Keratinocyte (primary cell): ENCODE results near the gene CEMP1. TPM values are rescaled to one million over a fixed set of nuclear protein-coding genes. Genes with fewer than 3 reads are reported as not detected.
"Not testable (repeated sequence)": the region's sequence is repeated elsewhere in the genome, so short reads cannot be mapped to it uniquely, and the experiment has no call there.

Experiments
- DNase-seq: peaks from one replicate; pipeline ENCODE4 v3.0.0-alpha.2; 2011; ENCODE audit warnings: low read depth, missing footprints, low spot score
- FAIRE-seq: peaks from 2 replicates; lab custom pipeline; 2011; peaks lifted over from hg19 to GRCh38; lab: Jason Lieb, UNC
- H2AFZ ChIP-seq: 2 replicates; pipeline ENCODE4 v1.6.0; 2012; ENCODE audit warnings: low read length, control low read depth, inconsistent platforms; ENCODE audit not compliant: control insufficient read depth
- H3K27ac ChIP-seq: 2 replicates; pipeline ENCODE4 v1.5.1; 2011; ENCODE audit warnings: low read length; ENCODE audit not compliant: control insufficient read depth, insufficient read depth
- H3K27me3 ChIP-seq: 3 replicates; pipeline ENCODE4 v1.6.0; 2011; ENCODE audit warnings: low read length; ENCODE audit not compliant: control insufficient read depth, insufficient read depth; ENCODE audit errors: extremely low read depth
- H3K36me3 ChIP-seq, 2 experiments: 2 replicates in 1 of 2; 3 replicates in 1 of 2; pipeline ENCODE4 v1.5.1; 2011; ENCODE audit warnings: low read length in 2 of 2, mild to moderate bottlenecking in 1 of 2; ENCODE audit not compliant: control insufficient read depth in 2 of 2, insufficient read depth in 2 of 2; ENCODE audit errors: extremely low read depth in 1 of 2
- H3K4me1 ChIP-seq: 3 replicates; pipeline ENCODE4 v1.5.1; 2011; ENCODE audit warnings: low read length; ENCODE audit not compliant: control insufficient read depth, insufficient read depth; ENCODE audit errors: extremely low read depth
- H3K4me2 ChIP-seq: 3 replicates; pipeline ENCODE4 v1.6.0; 2011; ENCODE audit warnings: low read depth, low read length; ENCODE audit not compliant: control insufficient read depth, insufficient read depth; ENCODE audit errors: extremely low read depth
- H3K4me3 ChIP-seq, 3 experiments: fragments of 200-600 bp in 1 of 3; sonication (generic) in 1 of 3; 2 replicates in 2 of 3; 3 replicates in 1 of 3; pipeline ENCODE4 v1.5.1; 2011 to 2016; ENCODE audit warnings: low read length in 3 of 3, mild to moderate bottlenecking in 3 of 3, control low read depth in 2 of 3, inconsistent platforms in 1 of 3, low read depth in 1 of 3, mixed read lengths in 1 of 3, mixed run types in 1 of 3, moderate library complexity in 1 of 3; ENCODE audit not compliant: control insufficient read depth in 2 of 3, insufficient read depth in 2 of 3; ENCODE audit errors: extremely low read depth in 1 of 3
- H3K79me2 ChIP-seq: 2 replicates; pipeline ENCODE4 v1.6.0; 2012; ENCODE audit warnings: low read length; ENCODE audit not compliant: control insufficient read depth, insufficient read depth
- H3K9ac ChIP-seq: 3 replicates; pipeline ENCODE4 v1.6.0; 2011; ENCODE audit warnings: low read length; ENCODE audit not compliant: control insufficient read depth, insufficient read depth; ENCODE audit errors: extremely low read depth
- H3K9me1 ChIP-seq: 3 replicates; pipeline ENCODE4 v1.6.0; 2011; ENCODE audit warnings: low read length; ENCODE audit not compliant: control insufficient read depth, insufficient read depth; ENCODE audit errors: extremely low read depth
- H3K9me3 ChIP-seq: 2 replicates; pipeline ENCODE4 v1.5.1; 2012; ENCODE audit warnings: low read depth, low read length; ENCODE audit not compliant: control insufficient read depth
- H4K20me1 ChIP-seq: 3 replicates; pipeline ENCODE4 v1.6.0; 2011; ENCODE audit warnings: low read length; ENCODE audit not compliant: control insufficient read depth, insufficient read depth; ENCODE audit errors: extremely low read depth
- EZH2 ChIP-seq: IDR thresholded peaks from one replicate; pipeline ENCODE4 v1.6.1; 2012; ENCODE audit warnings: inconsistent platforms, mild to moderate bottlenecking, low read length, moderate library complexity
- dilution Hi-C: fragments of 300-500 bp; cut with MboI; formaldehyde crosslinking; loops from one replicate; pipeline ENCODE4 v1.7.0; 2020; ENCODE audit warnings: low sequenced_read_pairs; ENCODE audit not compliant: extremely low pct_ligation_motif_present
- polyA minus RNA-seq, 3 experiments: library from RNA; depleted of rRNA, polyadenylated mRNA; stranded (reverse); fragments of >200 nt; gene quantifications; 1 replicate in 1 of 3; 2 replicates in 1 of 3; 3 replicates in 1 of 3; pipeline ENCODE4 v1.2.3, GENCODE V29; 2011
- polyA plus RNA-seq, 5 experiments: library from polyadenylated mRNA; depleted of rRNA in 3 of 5; stranded (reverse) in 3 of 5; stranded (forward) in 1 of 5; unstranded in 1 of 5; fragments of >200 nt; gene quantifications; 1 replicate in 1 of 5; 2 replicates in 3 of 5; 3 replicates in 1 of 5; pipeline versions ENCODE4 v1.2.1 to v1.2.3, GENCODE V29; 2011 to 2012; ENCODE audit warnings: missing spikeins in 2 of 5, low read depth in 1 of 5, low replicate concordance in 1 of 5
- TF ChIP-seq, protein P1 (sequence below), 3 experiments: IDR thresholded peaks in 1 of 3; conservative IDR thresholded peaks in 1 of 3; optimal IDR thresholded peaks in 1 of 3; 2 replicates in 2 of 3; 3 replicates in 1 of 3; pipeline versions ENCODE3 to v1.5.1; 2011; ENCODE audit warnings: low read length in 3 of 3, mild to moderate bottlenecking in 3 of 3, moderate library complexity in 2 of 3, control low read depth in 1 of 3, inconsistent platforms in 1 of 3; ENCODE audit not compliant: insufficient read depth in 2 of 3; ENCODE audit errors: extremely low read depth in 1 of 3

CEMP1 gene, protein sequence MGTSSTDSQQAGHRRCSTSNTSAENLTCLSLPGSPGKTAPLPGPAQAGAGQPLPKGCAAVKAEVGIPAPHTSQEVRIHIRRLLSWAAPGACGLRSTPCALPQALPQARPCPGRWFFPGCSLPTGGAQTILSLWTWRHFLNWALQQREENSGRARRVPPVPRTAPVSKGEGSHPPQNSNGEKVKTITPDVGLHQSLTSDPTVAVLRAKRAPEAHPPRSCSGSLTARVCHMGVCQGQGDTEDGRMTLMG
- not detected in 3 replicates for polyA plus RNA-seq
- polyA plus RNA-seq (2011; ENCODE audit: low read depth): not detected
- not detected in 2 replicates for polyA plus RNA-seq (2011; cell fraction: cytosol; rRNA removed)
- not detected in 2 replicates for polyA plus RNA-seq (2011; cell fraction: nucleus; rRNA removed)
- polyA plus RNA-seq (2012; ENCODE audit: low replicate concordance): 1.5 and 2.8 TPM in 2 replicates
- polyA minus RNA-seq: 0.33 TPM in 1 of 3 replicates, not detected in the others
- polyA minus RNA-seq (2011; cell fraction: cytosol; rRNA and poly(A)+ RNA removed): not detected
- polyA minus RNA-seq (2011; cell fraction: nucleus; rRNA and poly(A)+ RNA removed): not detected in 2 replicates

DNA sequence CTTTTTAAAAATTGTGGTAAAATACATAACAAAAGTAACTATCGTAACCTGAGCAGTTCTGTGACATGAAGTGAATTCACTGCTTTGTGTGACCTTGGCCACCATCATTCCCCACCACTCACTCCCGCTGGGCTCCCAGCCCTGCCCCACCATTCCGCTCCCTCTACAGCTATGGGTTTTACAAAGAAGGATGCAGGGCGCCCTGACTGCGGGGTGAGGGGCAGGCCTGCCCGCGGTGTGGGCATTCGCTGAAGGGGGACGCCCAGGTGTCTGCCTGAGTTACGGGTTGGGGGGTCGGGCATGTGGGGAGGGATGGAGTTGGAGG is at the start of gene CEMP1:
Gene CEMP1, minus strand, starts transcription at position 38 of the 325 bp plus-strand sequence. CDS start 335 bp downstream, outside the sequence.
- no peaks in the 10 kb centered on the region for H3K9me3 ChIP-seq
- no peaks in the 10 kb centered on the region for H3K27me3 ChIP-seq
- H4K20me1 ChIP-seq: no peaks in the 10 kb centered on the region
- no peak for TF ChIP-seq EZH2
- TF ChIP-seq, protein P1, sequence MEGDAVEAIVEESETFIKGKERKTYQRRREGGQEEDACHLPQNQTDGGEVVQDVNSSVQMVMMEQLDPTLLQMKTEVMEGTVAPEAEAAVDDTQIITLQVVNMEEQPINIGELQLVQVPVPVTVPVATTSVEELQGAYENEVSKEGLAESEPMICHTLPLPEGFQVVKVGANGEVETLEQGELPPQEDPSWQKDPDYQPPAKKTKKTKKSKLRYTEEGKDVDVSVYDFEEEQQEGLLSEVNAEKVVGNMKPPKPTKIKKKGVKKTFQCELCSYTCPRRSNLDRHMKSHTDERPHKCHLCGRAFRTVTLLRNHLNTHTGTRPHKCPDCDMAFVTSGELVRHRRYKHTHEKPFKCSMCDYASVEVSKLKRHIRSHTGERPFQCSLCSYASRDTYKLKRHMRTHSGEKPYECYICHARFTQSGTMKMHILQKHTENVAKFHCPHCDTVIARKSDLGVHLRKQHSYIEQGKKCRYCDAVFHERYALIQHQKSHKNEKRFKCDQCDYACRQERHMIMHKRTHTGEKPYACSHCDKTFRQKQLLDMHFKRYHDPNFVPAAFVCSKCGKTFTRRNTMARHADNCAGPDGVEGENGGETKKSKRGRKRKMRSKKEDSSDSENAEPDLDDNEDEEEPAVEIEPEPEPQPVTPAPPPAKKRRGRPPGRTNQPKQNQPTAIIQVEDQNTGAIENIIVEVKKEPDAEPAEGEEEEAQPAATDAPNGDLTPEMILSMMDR (optimal IDR thresholded peaks at IDR 0.05 in 1 of 3, IDR thresholded peaks at IDR 0.05 in 1 of 3, conservative IDR thresholded peaks at IDR 0.05 in 1 of 3; ENCODE audit: extremely low read depth in 1 of 3, insufficient read depth in 2 of 3, low read length in 3 of 3): no peak
- no peak for DNase-seq
- peak within 1 kb of the TSS; percentile 86 for H3K9ac ChIP-seq
- H2AFZ ChIP-seq: peak within 1 kb of the TSS; percentile 69
- H3K36me3 ChIP-seq: peaks cover 11 to 24% of the 10 kb centered on the region in 2 experiments
- no peaks in the 10 kb centered on the region for H3K9me1 ChIP-seq
- no peaks in the 10 kb centered on the region for H3K79me2 ChIP-seq
- H3K4me2 ChIP-seq: peak within 1 kb of the TSS; percentile 93
- dilution Hi-C loops: no loop called here
- peaks cover 15% of the 10 kb centered on the region for H3K4me1 ChIP-seq
- peak; percentile 5 for FAIRE-seq
- H3K27ac ChIP-seq: peak within 1 kb of the TSS; percentile 87
- H3K4me3 ChIP-seq: peak within 1 kb of the TSS; percentile 48 to 76 (median 73)

DNA sequence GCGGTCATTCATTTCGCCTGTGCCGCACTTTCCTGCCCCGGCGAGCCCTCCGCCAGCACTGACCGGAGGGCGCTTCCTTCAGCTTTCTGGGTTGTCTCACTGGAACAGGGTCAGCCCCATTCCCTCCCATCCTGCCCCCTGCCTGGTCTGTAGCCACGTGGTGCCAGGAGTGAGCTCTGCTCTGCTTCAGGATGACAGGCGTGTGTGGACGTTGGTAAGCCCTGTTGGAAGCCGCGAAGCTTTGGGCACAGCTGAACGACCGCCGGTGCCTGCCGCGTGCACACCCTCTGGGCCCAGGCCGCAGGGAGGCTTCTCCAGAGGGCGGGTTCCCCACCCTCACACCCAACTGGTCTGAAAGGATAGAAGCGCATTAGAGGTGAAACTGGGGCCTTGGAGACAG is 49.6 kb upstream of the CEMP1 start:
- FAIRE-seq, H3K27ac ChIP-seq, H3K4me2 ChIP-seq, H3K79me2 ChIP-seq, DNase-seq, H3K36me3 ChIP-seq, H3K9me3 ChIP-seq, H2AFZ ChIP-seq, H3K4me1 ChIP-seq, H3K27me3 ChIP-seq, H3K9ac ChIP-seq, dilution Hi-C loops, H3K4me3 ChIP-seq, H4K20me1 ChIP-seq, H3K9me1 ChIP-seq: not testable (repeated sequence)

DNA sequence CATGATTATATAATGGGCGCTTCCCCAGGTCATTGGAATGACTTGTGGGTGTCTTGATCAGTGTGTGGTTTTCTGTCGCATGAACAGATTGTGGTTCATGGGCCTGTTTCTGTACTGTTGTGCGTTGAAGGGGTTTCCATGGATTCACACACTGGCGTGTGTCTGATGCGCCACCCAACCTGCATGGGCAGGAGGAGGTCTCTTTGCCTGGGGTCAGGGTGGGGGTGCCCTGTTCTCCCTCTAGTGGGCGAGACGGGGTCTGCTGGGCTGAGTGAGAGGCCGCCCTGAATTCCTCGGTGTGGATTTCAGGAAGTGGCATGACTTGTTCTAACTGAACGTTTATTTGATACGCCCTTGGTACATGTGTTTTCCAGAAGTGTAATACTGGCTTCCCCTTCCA is 48.9 kb upstream of the CEMP1 start:
- H3K4me2 ChIP-seq, H3K9ac ChIP-seq, dilution Hi-C loops, H3K4me3 ChIP-seq, H3K4me1 ChIP-seq, H2AFZ ChIP-seq, H3K9me1 ChIP-seq, H3K79me2 ChIP-seq, H3K9me3 ChIP-seq, H4K20me1 ChIP-seq, H3K36me3 ChIP-seq, DNase-seq, H3K27me3 ChIP-seq, H3K27ac ChIP-seq: not testable (repeated sequence)
- FAIRE-seq: peak; percentile 44

DNA sequence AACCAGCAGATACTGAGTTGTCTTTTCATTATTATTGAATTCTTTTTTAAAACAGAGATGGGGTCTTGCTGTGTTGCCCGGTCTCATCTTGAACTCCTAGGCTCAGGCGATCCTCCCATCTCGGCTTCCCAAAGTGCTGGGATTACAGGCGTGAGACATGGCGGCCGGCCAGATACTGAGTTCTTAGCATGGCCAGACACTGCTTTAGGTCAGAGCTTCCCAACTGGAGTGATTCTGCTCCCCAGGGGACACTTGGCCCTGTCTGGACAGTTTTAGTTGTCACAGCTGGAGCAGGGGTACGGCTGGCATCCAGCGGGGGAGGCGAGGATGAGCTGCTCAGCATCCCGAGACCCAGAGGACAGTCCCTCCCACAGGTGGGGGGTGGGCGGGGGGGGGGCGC is 47.7 kb upstream of the CEMP1 start:
- H3K79me2 ChIP-seq, H3K27me3 ChIP-seq, H3K9me1 ChIP-seq, H3K9me3 ChIP-seq, dilution Hi-C loops, FAIRE-seq, H3K4me1 ChIP-seq, H3K4me3 ChIP-seq, DNase-seq, H3K4me2 ChIP-seq, H3K36me3 ChIP-seq, H3K27ac ChIP-seq, H4K20me1 ChIP-seq, H2AFZ ChIP-seq, H3K9ac ChIP-seq: not testable (repeated sequence)
